GM21786 (cell line): Measurements from ENCODE around the gene ELK3.

Experiments used
- ATAC-seq: cut with Tn5 transposase; IDR thresholded peaks from one replicate; pipeline ENCODE4 v1.9.1; 2021; ENCODE audit not compliant: unreplicated experiment

ELK3 gene

DNA sequence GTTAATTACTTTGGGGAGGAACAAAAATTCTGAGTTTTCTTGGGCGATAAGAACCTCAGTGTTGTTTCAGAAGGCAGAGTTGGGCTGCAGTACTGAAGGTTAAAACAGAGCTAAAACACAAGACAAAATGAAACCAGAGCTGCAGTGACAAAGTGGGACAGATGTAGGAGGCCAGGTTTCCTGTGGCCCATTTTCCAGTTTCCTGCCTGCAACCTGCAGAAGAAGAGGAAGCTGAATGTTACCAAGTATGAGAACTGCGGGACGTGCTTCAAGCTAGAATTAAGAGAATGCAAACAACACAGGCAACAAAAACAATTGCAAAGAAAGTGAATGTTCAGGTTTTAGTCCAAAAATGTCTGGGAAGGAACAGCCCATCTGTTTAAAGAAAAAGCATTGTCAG lies 17.8 kb downstream of the ELK3 start:
- no peak for ATAC-seq

DNA sequence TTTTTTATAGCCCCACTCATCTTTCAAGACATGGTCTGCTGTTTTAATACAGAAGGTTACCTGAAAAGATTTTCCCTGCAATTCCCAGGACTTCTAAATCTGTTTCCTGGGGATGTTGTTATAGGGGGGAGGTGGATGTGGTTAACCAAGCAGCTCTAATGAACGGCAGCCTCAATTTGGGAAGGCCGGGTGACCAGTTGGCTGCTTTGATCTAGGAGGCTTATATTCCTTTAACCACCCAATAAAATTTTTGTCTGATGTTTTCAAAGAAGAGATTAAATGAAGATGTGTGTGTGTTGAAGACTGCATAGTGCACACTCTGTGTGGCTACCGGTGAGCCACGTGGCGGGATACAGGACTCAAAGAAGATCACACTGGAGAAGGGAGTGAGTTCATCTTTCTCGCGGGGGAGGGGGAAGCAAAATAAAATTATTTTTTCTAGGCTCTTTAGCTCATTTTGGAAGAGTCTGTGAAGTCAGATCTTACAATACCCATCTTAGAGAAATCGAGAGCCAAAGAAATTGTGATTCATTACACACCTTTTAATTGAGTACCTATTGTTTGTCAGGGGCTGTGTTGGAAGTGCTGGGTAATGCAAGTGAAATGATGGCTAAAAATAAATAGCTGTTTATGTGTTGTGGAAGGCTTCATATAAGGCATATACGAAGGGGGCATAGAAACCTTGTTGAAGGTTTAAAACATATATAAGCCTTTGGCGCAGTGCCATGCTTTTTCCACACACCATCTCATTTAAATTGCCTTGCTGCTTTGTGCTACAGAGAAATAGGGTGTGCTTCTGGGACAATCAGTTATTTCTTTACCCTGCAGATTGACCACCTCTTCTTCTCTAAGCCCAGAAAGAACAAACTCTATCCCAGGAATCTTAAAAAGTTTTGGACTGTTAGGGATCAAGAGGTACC lies 18.5 kb downstream of the ELK3 start:
- ATAC-seq: no peak

DNA sequence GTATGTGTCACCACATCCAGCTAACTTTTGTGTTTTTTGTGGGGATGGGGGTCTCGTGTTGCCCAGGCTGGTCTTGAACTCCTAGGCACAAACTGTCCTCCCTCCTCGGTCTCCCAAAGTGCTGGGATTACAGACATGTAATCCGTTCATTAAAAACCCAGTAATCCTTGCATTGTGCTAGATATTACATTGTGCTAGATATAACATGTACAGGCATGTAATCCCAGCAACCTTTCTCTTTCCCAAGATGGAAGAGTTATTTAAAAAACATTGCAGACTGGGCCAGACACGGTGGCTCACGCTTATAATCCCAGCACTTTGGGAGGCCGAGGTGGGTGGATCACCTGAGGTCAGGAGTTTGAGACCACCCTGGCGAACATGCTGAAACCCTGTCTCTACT lies 19.7 kb downstream of the ELK3 start:
- no peak for ATAC-seq

DNA sequence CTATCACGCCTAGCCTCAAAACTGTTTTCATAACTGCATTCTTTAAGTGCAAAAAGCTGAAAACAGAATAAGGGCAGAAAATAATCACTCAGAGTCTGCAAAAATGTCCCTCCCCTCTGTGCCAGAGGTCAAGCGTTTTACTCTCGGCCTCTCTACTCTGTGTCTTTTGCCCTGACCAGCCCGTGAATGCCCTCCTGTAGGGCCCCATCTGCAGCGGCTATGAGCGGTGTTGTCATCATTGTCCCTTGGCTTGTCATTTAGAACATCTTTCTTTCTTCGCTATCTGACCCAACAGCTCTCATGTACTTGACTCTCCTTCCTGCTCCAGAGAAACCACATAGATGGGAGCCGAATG lies 21.7 kb downstream of the ELK3 start:
- ATAC-seq: no peak

DNA sequence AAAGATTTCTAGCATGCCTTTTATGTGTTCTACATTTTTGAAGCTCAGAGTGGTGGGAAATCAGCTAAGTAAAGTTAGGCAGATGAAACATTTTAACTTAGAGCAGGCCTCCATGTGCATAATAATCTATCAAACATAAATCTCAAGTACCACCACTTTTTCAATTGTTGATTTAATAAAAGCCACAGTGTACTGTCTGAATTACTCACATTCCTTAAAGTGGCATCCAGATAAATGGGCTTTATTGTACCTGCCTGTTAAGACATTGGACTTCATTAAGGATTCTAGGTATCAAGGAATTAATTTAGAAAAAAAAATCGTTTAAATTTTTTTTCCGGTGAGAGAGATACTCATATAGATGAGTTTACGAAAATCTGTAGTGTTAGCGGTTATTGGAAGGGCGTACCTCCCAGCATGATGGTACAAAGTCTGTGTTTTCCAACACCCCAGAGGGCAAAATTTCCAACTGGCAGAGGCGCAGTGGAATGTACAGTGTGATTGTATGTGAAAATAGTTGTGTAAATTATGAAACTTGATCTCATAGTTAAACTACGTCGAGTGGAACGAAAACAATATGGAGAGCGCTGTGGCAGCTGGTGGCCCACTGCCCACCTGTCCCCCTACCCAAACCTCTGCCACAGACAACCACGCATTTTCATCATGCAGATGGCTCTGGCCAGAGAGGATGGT lies 25.0 kb downstream of the ELK3 start:
- no peak for ATAC-seq

DNA sequence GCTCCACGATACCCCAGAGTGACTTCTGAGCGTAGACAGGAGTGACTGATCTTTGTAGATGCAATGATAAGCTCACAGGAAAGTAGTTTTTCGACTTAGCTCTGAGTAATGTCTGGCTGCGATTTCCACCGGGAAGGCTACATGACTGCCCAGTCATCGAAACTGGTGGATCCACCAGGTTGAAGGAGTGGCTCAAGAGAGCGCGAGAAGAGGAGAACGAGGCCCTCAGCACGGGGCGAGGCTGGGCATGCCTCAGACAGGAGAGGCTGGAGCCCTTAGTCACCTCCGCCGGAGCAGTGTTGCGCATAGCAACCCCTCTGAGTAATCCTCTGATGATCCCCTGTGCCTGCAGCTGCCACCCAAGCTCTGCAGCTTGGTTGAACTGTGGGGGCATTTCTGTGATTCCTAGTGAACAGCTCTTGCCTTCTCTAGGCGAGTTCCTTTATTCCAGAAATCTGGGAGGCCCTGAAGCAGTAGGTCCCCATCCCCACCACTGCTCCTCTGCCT lies 25.6 kb downstream of the ELK3 start:
- no peak for ATAC-seq

- ATAC-seq: no peak
These were observed 26.7 kb downstream of the ELK3 start for GRCh38 chr12:96220902-96221301.

DNA sequence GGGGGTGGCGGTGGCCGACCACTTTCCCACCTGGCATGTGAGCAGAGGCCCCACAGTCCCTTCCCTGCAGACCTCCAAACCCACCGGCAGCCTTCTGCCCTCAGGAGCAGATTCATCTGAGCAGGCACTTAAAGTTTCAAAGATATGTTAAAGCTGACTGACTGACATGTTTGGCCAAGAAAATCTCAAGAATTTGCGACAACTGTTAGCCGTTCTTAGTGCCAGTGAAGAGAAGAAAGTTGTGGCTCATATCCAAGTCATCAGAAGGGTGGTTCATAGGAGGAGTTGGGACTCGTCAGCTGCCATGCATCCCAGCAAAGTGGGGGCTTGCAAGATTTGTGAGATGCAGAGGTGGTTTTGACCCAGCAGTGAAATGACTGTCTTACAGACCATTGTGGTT lies 27.2 kb downstream of the ELK3 start:
- no peak for ATAC-seq

DNA sequence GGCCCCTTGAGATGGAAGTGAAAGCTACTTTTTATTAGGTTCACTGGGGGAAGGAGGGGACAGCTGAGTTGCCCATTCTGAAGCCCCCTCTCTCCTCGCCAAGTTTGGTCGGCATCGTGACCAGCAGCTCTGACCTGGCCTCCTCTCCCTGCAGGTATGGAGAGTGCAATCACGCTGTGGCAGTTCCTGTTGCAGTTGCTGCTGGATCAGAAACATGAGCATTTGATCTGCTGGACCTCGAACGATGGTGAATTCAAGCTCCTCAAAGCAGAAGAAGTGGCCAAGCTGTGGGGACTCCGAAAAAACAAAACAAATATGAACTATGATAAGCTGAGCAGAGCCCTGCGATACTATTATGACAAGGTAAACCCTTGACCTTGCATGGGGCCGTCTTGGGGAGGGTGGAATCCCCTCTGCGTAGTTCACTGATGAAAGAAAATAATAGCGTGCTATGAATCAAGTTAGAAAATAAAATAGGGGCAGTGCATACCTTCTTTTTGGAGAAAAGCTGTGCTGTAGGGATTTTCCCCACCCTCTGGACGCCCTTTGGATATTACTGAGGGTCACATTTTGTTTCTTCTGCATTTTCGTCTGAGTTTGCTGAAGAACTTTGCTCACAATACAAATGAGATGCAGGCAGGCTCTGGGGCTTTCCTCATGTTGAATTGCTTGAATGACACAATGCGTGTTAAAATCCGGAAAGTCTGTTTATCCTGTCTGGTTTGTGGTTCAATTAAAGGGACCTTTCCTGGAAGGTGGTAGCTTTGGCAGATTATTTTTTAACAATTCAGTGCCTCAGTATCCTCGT lies 29.4 kb downstream of the ELK3 start:
- ATAC-seq: no peak

GRCh38 chr12:96224219-96224615 lies 30.0 kb downstream of the ELK3 start:
- no peak for ATAC-seq

DNA sequence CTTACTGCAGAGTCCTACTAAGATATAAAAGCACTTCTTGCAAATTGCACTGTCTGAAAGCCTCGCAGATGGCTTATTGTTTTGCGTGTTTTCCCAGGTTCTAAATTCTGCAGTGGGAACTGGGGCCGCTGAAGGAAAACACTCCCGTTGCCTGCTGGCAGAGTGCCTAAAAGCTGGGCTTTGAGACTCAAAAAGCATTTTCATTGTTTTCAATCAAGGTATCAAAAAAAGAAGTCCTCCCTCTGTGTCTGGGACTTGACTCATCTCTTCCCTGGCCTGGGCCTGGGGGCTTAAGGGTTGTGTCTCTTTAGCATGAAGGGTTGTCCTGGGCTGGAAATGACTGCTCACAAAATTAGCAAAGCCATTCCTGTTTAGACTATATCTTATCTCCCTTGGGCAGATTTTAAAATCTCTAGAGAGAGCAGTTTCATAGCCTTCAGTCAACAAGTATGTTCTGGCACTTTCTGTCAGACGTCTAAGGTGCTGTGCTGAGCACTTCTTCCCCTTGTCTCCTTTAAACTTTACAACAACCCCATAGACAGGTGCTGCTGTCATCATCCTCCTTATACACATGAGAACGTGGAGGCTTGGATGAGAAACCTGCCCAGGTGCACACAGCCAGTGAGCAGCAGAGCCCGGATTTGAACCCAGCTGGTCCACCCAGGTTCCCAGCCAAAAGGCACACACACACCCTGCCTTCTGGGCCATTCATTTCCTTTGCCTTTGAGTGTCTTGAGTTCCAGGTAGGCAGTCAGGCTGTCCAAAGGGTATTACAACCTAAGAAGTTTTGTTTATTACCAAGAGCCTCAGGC lies 31.1 kb downstream of the ELK3 start:
- ATAC-seq: no peak

- ATAC-seq: no peak
These were observed 31.8 kb downstream of the ELK3 start for GRCh38 chr12:96225994-96226399.

- no peak for ATAC-seq
These were observed 32.2 kb downstream of the ELK3 start for GRCh38 chr12:96226401-96226800.

- no peak for ATAC-seq
These were observed 32.7 kb downstream of the ELK3 start for GRCh38 chr12:96226801-96227348.

GRCh38 chr12:96227365-96228106 lies 33.4 kb downstream of the ELK3 start:
- no peak for ATAC-seq

- no peak for ATAC-seq
These were observed 34.5 kb downstream of the ELK3 start for GRCh38 chr12:96228566-96229248.

- ATAC-seq: no peak
These were observed 36.5 kb downstream of the ELK3 start for GRCh38 chr12:96230646-96231045.

- no peak for ATAC-seq
These were observed 39.0 kb downstream of the ELK3 start for GRCh38 chr12:96233168-96233567.

GRCh38 chr12:96233939-96234461 lies 39.8 kb downstream of the ELK3 start:
- ATAC-seq: no peak
